Stimulated activated CD8-positive, alpha-beta memory T cell treated with anti-CD3 and anti-CD28 coated beads, Interleukin-4, amount 100 ng/mL, for 48 hours (primary cell): ENCODE data around the gene GCC2.
"Not testable (repeated sequence)": the region's sequence is repeated elsewhere in the genome, so short reads cannot be mapped to it uniquely, and the experiment has no call there.

ENCODE experiments used
- DNase-seq: peaks from one replicate; pipeline ENCODE4 v3.0.0-alpha.2; 2020

The GCC2 gene

GRCh38 chr2:108441712-108442111 lies 7.3 kb upstream of the GCC2 start:
- no peak for DNase-seq

GRCh38 chr2:108444941-108445840 lies 3.8 kb upstream of the GCC2 start:
- DNase-seq = no peak

GRCh38 chr2:108446703-108447102 lies 2.3 kb upstream of the GCC2 start:
- no peak for DNase-seq

DNA sequence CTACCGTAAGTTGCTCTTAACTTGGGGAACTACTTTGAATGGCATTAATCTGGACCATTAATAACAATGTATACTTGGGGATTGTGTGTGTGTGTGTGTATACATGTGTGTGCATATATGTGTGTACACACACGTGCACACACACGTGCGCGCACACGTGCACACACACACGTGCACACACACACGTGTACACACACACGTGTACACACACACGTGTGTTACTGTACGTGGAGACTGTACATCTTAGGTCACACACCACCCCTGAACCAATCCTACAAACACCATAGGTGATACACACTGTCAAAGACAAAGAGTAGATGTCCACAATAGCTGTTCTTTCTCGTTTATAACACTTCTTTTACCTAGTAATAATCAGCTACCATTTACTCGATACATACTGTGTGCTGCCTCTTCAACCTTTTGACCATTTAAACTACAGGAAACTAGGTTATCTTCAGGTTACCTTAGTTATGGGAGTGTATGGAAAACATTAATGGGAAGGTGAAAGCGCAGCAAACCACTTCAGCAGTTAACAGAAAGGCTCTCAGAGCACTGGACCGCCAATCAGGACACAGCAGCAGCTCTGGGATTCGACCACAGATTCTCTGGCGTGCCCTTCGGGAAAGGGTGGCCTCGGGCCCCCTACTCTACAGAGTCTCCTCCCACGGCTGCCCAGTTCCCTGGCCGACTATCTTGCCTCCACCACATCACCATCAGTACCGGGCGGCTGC lies 894 bp upstream of the GCC2 start:
- no peak for DNase-seq

DNA sequence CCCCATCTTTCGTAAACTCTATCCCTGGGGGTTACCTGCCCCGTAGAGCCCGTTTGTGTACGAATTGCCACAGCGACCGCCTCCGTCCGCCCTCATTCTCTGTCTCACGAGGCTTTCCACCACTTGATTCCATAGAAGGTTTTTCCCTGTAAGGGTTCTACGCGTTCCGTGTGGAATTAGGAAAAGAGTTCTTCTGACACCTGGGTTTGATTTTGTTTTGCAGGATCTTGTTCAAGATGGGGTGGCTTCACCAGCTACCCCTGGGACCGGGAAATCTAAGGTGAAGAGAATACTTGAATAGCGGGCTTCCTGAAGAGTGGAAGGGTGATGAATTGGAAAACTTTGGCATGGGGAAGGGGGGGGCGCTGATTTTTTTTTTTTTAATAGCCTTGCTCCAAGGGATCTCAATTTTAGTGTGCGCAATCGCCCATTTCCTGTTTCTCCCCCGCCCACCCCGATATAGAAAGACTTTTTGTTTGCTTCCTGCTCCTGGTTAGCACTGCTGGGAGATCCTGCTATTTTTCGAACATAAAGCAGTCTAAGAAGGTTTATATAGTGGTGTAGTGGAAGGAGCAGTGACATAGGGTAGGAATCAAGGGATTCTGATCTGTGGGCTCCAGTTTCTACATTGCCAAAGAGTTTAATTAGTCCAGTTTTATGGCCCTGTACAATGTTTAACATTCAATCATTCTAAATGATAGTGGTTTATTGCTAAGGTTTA lies 564 bp downstream of the GCC2 start:
- DNase-seq = peak; percentile 40

- no peak for DNase-seq
These were observed 1.9 kb downstream of the GCC2 start for GRCh38 chr2:108450863-108451262.

DNA sequence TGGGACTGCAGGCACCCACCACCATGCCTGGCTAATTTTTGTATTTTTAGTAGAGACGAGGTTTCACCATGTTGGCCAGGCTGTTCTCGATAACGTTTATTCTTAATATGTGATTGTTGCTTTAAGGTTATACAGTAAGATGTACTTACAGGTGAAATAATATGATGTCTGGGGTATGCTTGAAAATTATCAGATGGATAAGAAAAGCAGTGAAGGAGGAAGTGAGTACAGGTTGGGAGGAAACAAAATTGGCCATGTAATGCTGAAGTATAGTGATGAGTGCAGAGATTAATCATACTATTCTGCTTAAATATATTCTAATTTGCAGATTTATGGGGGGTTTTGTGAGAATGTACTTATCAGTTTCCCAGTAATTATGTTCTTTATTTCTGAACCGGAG lies 3.0 kb downstream of the GCC2 start:
- no peak for DNase-seq

DNA sequence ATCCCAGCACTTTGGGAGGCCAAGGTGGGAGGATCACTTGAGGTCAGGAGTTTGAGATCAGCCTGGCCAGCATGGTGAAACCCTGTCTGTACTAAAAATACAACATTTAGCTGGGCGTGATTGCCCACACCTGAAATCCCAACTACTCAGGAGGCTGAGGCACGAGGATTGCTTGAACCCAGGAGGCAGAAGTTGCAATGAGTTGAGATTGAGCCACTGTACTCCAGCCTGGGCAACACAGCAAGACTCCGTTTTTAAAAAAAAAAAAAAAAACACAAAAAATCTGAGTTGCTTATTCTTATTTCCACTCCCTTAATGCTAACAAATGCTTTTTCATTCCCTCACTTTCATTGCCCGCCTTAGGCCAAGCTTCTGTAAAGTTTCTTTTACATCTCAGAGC lies 4.5 kb downstream of the GCC2 start:
- not testable (repeated sequence) for DNase-seq

- no peak for DNase-seq
These were observed 5.4 kb downstream of the GCC2 start for GRCh38 chr2:108454440-108454839.

- DNase-seq = no peak
These were observed 6.6 kb downstream of the GCC2 start for GRCh38 chr2:108455571-108455970.

DNA sequence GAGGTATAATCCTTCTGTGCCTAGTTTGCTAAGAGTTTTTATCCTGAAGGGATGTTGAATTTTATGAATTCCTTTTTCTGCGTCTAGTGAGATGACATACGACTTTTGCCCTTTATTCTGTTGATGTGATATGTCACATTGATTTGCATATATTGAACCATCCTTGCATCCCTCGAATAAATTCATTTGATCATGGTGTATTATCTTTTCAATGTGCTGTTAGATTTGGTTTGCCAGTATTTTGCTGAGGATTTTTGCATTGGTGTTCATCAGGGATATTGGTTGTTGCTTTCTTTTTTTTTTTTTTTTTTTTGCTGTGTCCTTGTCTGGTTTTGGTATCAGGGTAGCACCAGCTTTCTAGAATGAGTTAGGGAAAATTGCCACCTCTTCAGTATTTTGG lies 9.1 kb downstream of the GCC2 start:
- DNase-seq = no peak

DNA sequence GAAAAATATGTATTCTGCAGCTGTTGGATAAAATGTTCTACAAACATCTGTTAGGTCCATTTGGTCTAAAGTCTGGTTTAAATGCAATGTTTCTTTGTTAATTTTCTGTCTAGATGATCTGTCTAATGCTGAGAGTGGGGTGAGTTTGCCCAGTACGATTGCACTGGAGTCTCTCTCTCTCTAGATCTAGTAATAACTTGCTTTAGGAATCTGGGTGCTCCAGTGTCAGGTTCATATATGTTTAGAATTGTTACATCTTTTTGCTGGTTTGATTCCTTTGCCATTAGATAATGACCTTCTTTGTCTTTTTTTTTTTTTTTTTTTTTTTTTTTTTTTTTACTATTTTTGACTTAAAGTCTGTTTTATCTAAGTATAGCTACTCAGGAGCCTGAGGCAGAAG lies 10.4 kb downstream of the GCC2 start:
- DNase-seq = no peak

DNA sequence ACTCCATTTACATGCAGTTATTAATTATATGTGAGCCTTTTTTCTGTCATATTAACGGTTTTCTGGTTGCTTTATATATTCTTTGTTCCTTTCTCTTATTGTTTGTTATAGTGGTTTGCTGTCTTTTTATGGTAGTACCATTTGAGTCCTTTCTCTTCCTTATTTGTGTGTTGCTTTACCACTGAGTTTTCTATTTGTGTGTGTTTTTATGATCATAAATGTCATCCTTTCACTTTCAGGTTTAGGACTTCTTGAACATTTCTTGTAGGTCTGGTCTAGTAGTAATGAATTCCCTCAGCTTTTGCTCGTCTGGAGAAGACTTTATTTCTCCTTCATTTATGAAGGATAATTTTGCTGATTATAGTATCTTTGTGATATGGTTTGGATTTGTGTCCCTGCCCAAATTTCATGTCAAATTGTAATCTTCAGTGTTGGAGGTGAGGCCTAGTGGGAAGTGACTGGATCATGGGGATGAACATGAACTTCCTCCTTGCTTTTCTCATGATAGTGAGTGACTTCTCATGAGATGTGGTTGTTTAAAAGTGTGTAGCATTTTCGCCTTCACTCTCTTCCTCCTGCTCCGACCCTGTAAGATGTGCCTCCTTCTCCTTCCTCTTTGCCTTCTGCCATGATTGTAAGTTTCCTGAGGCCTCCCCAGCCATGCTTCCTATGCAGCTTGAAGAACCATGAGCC lies 11.5 kb downstream of the GCC2 start:
- no peak for DNase-seq

- no peak for DNase-seq
These were observed 28.1 kb downstream of the GCC2 start for GRCh38 chr2:108477099-108477498.

DNA sequence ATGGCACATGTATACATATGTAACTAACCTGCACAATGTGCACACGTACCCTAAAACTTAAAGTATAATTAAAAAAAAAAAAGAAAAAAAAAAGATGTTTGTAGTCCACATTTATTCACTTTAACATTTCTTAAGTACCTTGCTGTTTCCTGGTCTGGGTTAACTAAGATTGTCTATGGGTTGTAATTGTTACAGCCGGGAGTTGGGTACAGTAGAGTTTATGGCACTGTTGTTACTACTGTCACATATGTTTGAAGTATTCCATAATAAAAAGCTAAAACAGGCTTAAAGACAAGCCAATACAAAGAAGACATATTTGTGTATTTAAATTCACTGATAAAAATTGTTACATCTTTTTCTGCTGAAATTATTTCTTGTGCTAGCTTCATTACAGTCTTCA lies 36.2 kb downstream of the GCC2 start:
- DNase-seq = no peak

GRCh38 chr2:108490506-108491122 lies 41.6 kb downstream of the GCC2 start:
- no peak for DNase-seq

GRCh38 chr2:108491848-108492247 lies 42.8 kb downstream of the GCC2 start:
- no peak for DNase-seq

DNA sequence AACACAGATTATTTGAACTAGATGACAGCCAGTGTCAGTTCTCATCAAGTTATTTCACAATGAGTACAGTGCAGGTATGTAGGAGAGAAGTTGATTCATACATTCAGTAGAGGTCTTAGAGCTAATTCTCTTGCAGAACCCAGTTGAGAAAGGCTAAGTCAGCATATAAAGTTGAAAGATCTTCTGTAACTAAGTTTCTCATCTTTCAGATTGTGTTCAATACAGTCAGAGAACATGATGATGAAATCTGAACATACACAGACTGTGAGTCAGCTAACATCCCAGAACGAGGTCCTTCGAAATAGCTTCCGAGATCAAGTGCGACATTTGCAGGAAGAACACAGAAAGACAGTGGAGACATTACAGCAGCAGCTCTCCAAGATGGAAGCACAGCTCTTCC lies 43.4 kb downstream of the GCC2 start:
- no peak for DNase-seq

DNA sequence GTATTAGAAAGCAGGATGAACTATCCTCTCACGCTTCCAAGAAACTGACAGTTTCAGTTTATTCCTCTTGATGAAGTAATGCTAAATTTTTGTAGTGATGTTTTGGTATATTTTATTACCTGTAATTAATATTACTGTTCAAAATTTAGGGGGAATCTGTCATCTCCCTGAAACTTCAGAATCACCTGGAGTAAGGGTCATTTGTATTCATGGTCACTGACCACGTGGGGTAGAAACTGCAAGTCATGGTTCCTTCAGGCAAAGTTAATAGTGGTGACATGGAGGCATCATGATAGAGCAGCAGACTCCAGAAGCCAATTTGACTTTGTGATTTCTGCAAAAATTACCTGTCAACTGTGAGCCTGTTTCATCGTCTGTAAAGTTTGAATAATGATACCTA lies 47.2 kb downstream of the GCC2 start:
- not testable (repeated sequence) for DNase-seq

GRCh38 chr2:108507620-108508019 lies 58.6 kb downstream of the GCC2 start:
- not testable (repeated sequence) for DNase-seq

GRCh38 chr2:108512431-108512830 lies 63.4 kb downstream of the GCC2 start:
- DNase-seq = not testable (repeated sequence)

- DNase-seq = not testable (repeated sequence)
These were observed 65.5 kb downstream of the GCC2 start for GRCh38 chr2:108514478-108514877.
